GM21619 (cell line): ENCODE data around the gene PMM1.
"Not testable (repeated sequence)": the region's sequence is repeated elsewhere in the genome, so short reads cannot be mapped to it uniquely, and the experiment has no call there.

ENCODE experiments used
- ATAC-seq: cut with Tn5 transposase; IDR thresholded peaks from one replicate; pipeline ENCODE4 v1.9.1; 2021; ENCODE audit not compliant: unreplicated experiment

PMM1 gene

DNA sequence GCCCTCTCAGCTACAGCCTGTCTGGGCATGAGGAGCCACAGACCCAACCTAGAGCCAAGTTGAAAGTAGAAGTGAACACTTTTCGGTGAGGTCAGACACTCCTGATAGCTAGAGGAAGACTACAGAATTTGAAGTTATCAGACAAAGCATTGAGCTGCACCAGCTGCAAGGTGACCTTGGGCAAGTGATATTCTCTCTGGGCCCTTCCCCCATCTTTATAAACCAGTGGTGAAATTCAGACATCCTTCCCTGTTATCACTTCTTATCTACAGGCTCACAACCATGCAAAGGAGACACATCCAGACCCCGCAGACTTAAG lies 8.0 kb upstream of the PMM1 start:
- ATAC-seq = no peak

DNA sequence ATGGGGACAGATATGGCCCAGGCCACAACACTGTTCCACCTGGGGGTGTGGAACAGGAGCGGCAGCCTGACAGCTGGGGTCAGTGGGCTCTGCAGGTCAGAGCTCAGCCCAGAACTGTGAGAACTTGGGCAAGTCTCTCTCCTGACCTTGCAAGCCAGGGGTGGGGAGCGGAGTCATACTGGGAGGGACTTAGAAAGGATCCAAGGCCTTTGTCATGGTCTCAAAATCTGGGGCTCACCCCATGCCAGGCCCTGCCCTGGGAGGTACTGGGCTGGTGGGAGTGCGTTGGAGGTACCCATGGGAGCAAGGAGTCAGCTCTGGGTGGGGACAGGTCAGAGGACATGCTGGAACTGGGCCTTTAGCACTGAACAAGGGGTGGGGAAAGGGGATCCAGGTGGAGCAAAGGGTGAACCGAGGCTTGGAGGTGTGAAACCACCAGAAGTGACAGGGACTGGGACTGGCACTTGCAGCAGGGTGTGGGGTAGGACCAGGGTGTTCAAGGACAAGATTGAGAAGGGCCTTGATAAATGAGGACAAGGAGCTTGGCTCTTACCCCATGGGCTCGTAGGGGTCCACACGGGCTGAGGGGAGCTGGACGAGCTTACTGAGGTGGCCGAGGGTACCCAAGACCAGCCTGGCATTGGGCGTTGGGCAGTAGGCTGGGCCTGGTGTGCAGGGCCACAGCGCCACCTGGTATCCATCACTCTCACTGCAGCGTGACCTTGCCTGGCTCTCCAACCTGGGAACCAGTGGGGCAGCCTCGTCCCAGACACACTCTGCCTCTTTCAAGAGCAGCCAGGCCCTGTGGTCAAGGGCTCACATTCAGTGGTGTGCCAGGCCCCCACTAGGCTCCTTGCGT lies 7.4 kb upstream of the PMM1 start:
- no peak for ATAC-seq

DNA sequence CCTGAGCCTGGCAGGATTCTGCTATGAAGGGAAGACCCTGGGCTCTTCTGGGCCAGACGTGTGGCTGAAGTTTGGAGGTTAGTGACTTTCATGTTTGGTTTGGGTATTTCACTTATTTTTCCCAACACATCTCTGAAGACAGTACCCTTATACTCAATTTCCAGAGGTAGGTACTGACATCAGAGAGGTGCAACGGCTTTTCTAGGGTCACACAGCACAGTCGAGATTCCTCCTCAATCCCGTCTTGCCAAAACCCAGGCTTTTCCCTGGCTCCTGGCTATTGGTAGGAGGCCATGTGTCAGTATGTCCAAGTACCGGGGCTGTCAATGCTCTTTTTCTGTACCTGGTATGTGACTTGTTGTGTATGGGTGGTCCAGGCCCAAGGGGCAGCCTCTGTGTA lies 6.1 kb upstream of the PMM1 start:
- no peak for ATAC-seq

DNA sequence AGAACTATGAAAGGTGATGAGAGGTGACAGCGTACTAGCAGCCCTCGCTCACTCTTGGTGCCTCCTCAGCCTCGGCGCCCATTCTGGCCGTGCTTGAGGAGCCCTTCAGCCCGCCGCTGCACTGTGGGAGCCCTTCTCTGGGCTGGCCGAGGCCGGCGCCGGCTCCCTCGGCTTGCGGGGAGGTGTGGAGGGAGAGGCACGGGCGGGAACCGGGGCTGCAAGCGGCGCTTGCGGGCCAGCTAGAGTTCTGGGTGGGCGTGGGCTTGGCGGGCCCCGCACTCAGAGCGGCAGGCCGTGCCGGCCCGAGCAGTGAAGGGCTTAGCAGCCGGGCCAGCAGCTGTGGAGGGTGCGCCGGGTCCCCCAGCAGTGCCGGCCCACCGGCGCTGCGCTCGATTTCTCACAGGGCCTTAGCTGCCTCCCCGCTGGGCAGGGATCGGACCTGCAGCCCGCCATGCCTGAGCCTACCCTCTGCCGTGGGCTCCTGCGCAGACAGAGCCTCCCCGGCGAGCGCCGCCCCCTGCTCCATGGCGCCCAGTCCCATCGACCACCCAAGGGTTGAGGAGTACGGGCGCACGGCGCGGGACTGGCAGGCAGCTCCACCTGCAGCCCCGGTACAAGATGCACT lies 3.8 kb upstream of the PMM1 start:
- ATAC-seq = not testable (repeated sequence)

DNA sequence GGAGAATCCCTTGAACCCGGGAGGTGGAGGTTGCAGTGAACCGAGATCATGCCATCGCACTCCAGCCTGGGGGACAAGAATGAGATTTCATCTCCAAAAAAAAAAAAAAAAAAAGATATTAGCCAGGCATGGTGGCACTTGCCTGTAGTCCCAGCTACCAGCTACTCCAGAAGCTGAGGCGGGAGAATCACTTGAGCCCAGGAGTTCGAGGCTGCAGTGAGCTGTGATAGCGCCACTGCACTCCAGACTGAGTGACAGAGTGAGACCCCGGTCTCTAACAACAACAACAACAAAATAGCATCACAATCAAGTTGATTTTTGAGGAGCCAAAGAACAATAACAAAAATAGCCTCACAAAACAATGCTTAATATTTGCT lies 2.3 kb downstream of the PMM1 start:
- no peak for ATAC-seq

DNA sequence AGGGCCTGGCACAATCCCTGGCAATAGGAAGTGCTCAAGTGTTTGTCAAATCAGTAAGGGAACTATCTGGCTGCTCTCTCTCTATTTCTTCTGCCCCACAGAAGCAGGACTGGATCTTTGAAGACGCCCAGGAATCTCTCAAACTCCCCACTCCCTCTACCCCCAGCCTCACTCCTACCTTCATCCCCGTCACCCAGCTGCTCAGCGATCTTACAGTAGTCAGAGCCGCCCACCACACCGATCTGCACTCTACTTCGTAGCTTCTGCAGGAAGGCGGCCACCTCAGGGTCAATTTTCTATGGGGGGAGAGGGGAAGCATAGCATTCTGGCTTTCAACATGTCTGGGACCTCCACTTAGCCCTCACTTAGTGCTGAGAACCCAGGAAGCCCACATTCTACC lies 3.7 kb downstream of the PMM1 start:
- ATAC-seq = no peak

DNA sequence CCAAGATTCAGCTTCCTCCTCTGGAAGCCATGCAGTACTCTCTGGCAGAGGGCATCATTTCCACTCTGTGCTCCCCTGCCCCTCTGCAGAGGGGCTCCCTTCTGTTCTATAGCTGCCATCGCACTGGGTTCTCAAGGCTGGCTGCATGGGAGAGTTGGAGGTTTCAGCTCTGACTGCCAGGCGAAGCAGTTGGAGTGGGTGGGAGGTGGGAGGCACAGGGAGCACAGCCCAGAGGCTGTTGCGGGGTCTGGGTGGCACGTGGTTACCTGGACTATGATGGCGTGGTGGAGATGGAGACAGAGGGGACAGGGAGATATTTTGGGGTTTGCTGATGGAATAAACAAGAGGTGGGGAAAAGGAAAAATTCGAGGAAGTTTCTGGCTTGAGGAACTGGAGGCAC lies 4.8 kb downstream of the PMM1 start:
- ATAC-seq = no peak

DNA sequence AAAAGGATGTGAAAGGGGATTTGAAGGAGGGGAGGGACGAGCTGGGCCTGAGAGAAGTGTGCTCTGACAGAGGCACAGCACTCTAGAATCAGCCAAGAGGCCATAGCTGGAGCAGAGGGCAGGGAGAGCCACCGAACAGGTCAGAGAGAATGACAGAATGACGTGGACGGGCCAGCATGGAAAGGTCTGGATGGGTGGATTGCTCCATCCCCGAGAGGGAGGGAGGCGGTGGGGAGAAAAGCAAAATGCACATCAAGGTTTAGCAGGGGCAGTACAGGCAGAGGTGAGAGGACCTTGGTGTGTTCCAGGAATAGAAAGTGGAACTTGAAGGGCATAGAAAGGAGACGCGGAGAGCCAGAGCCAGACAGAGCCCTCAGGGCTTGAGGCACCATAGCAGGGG lies 6.9 kb downstream of the PMM1 start:
- no peak for ATAC-seq

DNA sequence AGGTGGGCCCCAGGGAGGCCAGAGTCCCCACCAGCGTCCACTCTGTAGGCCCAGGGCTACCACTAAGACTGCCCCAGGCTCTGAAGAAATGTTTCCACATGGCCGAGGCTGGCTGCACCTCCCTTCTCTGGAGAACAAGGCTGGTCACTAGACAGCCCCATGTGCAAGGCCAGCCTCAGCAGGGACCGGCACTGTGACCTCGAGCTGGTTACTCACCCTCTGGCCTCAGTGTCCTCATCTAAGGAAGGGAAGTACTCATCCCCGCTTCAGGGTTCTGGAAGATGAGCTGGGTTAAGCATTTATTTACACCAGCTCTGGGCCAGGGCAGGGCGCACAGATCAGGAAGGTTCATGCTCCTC lies 9.7 kb downstream of the PMM1 start:
- no peak for ATAC-seq

DNA sequence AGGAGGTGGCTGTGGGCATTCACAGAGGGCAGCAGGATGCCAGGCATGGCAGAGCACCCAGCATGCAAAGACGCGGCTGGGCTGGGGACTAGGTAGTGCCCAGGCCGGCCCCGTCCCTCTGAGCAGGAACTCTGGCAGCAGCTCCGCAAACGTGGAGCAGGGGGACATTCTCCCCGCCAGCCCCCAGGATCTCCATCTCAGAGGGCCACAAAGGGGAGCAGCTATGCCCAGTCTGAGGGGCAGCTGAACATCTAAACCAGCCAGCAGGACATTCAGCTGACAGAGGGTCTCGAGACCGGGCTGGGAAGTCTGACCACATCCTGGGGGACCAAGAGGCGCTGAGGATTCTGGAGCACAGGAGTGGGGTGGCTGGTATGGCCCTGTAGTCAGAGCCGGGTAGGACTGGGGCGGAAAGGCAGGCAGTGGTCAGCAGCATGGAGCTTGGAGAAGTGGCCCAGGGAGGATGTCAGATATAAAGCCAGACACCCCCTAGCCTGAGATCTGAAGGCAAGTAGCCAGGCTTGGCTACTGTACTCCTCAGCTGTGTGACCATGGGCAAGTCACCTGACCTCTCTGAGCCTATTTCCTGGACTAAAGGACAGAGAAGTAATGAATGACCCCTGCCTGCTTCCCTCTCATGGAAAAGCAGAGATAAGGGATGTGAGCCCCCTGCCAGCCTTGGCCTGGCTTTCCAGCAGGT lies 10.2 kb downstream of the PMM1 start:
- no peak for ATAC-seq

DNA sequence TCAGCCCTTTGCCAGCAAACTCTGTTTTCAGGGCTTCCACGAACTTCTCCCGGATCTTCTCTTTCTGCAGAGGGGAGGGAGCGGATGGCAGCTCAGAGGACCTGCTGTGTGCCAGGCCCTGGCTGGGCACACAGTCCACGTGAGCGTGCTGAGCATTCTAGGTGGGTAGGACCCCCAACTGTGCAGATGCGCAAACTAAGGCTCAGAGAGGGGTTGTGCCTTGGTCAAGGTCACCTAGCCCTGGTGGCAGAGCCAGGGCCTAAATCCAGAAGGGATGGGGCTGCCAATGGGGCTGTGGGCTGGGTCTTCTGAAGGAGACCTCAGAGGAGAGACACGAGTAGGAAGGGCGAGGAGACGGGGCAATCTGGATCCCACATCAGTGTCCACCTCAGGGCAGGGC lies 10.8 kb downstream of the PMM1 start:
- ATAC-seq = no peak

DNA sequence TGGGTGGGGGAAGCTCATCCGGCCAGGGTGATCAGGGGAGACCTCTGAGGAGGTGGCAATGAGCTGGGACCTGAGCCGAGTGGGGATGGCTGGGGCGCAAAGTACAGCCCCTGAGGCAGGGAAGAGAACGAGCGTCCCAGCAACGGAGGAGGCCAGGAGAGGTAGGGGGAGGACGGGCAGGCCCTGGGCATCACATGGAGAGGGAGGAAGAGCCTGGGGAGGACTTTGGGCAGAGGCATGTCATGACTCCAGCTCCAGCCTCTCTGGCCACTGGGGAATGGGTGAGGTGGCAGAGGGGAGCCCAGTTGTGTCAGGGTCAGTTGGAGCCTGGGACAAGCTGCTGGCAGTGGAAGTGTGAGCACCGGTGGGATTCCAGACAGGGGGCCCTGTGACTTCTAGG lies 11.5 kb downstream of the PMM1 start:
- no peak for ATAC-seq

DNA sequence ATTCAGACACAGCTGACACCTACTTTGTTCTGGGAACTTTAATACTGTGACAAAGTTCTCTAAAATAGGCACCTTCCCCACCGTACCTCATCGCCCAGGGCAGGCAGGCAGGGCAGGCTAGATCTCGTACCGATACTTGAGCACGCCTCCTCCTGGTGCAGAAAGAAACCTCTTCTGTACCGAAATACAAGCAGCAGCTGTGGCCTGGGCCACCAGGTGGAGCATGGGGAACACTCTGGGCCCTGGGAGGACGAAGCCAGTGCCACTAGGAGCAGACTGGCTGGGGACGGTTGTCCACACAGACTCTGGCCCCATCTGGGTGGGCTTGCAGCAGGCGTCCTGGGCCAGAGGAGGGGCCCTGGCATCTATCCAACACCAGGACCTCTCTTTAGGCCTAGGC lies 12.8 kb downstream of the PMM1 start:
- ATAC-seq = no peak

DNA sequence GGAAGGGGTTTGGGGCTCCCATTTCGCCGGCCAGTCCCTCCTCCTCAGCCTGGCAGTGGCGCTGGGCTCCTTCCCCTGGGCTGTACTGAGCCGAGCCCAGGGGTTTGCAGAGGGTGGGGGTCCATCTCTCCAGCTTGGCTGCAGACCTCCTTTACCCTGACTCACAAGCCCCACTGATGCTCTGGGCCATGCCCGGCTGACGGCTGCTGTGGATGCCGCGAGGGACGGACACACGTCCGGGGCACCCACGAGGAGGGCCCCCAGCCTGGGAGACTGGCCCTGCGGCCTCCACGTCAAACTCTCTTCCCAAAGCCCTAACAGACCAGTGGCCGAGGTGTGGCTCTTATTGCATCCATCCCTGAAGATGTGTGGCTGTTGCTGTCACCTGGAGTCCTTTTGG lies 14.1 kb downstream of the PMM1 start:
- ATAC-seq = no peak

DNA sequence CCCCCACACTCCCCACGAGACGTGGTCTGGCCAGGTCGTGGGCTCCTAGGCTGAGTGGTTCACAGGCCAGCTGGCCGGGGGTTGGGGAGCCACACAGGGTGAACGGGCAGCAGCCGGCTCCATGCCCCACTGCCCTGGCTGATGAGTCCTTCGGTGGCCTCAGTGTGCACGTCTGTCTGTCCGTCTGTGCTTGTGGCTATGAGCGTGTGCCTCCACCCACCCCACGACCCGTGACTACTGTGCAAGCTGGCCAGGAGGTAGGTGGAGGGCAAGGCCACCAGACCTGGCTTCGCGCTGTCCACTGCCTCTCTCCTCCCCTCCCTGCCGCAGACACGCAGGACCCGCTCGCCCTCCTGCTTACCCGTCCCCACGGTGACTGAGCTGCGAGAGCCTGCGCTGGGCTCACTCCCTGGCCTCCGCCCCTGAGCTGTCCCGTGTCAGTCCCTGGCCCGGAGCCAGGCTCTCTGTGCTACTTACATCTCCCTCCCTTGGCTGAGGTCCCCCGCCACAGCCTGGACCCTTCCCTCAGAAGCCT lies 14.7 kb downstream of the PMM1 start:
- no peak for ATAC-seq

DNA sequence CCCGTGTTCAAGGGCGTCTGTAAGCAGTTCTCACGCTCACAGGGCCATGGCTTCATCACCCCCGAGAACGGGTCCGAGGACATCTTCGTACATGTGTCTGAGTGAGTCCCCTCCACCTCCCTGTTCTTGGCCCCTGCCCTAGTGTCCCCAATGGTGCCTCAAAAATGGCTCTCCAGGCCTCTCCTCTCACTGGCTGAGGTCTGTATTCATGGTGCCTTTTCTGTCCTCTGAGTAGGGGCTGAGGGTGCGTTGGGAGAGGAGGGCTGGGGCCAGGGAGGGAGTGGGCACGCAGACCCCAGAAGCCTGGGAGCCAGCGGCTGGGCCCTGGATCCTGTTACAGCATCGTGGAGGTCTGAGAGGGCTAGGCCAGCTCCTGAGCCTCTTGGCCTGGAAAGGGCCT lies 16.0 kb downstream of the PMM1 start:
- no peak for ATAC-seq

DNA sequence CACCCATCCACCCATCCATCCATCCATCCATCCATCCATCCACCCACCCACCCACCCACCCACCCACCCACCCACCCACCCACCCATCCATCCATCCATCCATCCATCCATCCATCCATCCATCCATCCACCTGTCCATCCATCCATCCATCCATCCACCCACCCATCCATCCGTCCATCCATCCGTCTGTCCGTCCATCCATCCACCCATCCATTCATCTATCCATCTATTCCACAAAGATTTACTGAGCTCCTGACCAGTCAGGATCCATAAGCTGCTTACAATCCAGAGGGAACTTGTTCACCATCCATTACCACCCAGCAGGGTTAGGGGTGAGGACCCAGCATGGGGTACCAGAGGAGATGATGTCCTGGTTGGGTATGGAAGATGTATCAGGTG lies 17.3 kb downstream of the PMM1 start:
- ATAC-seq = not testable (repeated sequence)

DNA sequence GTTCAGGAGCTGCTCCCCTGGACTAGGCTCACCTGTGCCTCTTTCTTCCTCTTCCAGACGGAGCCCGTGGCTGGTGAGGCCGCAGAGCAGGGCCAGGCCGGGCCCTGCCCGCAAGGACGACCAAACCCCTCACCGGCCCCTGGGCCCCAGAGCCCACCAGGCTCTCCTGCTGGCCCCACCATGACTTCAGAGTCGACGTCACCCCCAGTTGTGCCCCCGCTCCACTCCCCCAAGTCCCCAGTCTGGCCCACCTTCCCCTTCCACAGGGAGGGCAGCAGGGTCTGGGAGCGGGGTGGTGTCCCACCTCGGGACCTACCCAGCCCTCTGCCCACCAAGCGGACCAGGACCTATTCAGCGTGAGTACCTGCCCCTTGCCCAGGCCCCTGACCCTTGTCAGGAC lies 17.9 kb downstream of the PMM1 start:
- ATAC-seq = no peak

DNA sequence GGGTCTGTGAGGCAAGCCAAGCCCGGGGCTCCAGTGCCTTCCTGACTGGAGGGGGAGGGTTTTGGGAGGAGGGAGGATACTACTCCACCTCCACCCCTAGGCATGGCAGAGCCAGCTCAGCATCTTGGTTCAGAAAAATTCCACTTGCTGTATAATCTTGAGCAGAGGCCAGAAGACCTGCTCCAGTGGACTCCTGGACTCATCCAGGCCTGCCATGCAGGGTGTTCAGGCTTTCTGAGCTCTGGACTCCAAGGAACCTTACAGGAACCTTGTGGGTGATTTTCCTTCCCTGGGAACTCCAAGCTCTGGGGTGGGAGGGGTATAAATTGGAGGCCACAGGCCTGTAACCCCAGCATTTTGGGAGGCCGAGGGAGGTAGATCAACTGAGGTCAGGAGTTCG lies 19.4 kb downstream of the PMM1 start:
- no peak for ATAC-seq

DNA sequence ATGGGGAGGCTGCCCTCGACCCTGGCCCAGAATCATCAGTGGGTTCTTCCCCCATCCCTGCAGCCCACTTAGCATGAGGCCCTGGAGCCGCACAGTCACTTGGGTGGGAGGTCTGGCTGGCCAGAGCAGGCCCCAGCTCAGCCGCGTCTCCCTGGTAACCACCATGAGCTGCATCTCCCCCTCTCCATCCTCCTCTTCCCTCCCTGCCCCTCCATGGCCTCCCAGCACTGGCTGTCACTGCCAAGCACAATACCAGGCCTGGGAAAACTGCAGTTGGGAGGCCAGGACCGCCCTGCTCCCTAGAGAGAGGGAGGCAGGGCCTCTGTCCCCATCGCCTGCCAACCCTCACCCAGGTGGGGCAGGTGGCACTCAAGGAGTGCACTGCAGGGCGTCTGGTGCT lies 20.8 kb downstream of the PMM1 start:
- ATAC-seq = no peak

DNA sequence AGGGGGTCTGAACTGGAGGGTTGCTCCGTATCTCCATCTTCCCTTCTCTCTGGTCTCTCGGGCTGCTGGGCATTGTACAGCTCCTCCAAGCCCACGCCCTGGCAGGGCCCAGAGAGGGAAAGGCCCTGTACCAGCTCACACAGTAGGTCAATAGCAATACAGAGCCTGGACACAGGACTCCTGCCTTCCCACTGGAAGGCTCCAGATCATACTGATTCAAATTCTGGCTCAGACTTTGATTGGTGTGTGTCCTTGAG lies 22.2 kb downstream of the PMM1 start:
- no peak for ATAC-seq

DNA sequence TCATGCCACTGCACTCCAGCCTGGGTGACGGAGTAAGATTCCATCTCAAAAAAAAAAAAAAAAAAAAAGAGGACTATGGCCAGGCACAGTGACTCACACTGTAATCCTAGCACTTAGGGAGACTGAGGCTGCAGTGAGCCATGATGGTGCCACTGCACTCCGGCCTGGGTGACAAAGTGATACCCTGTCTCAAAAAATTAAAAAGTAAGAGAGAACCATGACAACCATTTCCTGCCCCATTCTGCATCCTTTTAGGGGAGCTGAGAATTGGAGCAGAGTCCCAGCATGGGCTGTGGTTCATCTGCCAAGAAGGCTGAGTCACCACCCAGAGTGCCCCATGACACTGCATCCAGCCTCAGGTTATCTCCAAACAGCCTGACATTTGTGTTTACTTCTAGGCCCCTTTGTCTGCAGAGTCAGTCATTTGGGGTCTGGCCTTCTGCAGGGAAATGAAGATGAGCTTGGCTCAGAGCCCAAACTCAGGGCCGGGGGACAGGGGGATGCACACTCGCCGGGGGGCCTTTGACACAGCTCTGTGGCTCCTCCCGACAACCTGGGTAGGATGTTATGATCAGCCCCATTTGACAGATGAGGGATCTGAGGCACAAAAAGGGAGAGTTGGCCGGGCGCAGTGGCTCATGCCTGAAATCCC lies 24.1 kb downstream of the PMM1 start:
- no peak for ATAC-seq
